Liver (tissue), 9 donors: ENCODE results near the gene CORO2B. TPM values are rescaled to one million over a fixed set of nuclear protein-coding genes. Genes with fewer than 3 reads are reported as not detected.

ENCODE experiments used
- DNase-seq: peaks from one replicate; pipeline ENCODE4 v3.0.0-alpha.2; 2017; ENCODE audit warnings: low spot score
- H3K27ac ChIP-seq, 2 donors: one replicate each; pipeline ENCODE4 v1.7.0; 2013; ENCODE audit warnings: inconsistent platforms in 2 of 2, low read length in 2 of 2, control low read depth in 1 of 2, low read depth in 1 of 2, mild to moderate bottlenecking in 1 of 2
- H3K27me3 ChIP-seq, 4 donors: one replicate each; pipeline versions ENCODE4 v1.6.1 to v1.7.0; 2013; ENCODE audit warnings: low read length in 3 of 4, inconsistent platforms in 1 of 4, mild to moderate bottlenecking in 1 of 4, moderate library complexity in 1 of 4; ENCODE audit not compliant: control insufficient read depth in 4 of 4, insufficient read depth in 4 of 4
- H3K36me3 ChIP-seq, 4 donors: one replicate each; pipeline versions ENCODE4 v1.6.1 to v1.7.0; 2013; ENCODE audit warnings: low read length in 3 of 4, mild to moderate bottlenecking in 3 of 4, low read depth in 1 of 4, moderate library complexity in 1 of 4; ENCODE audit not compliant: control insufficient read depth in 4 of 4, insufficient read depth in 3 of 4
- H3K4me1 ChIP-seq, 4 donors: one replicate each; pipeline versions ENCODE4 v1.6.1 to v1.7.0; 2013; ENCODE audit warnings: low read length in 3 of 4, mild to moderate bottlenecking in 3 of 4, moderate library complexity in 1 of 4; ENCODE audit not compliant: control insufficient read depth in 4 of 4, insufficient read depth in 4 of 4
- H3K4me3 ChIP-seq, 3 donors: one replicate each; pipeline versions ENCODE4 v1.6.1 to v1.7.0; 2013; ENCODE audit warnings: low read length in 3 of 3, control low read depth in 1 of 3, low read depth in 1 of 3, mild to moderate bottlenecking in 1 of 3
- H3K9ac ChIP-seq, 2 donors: one replicate each; pipeline ENCODE4 v1.7.0; 2013; ENCODE audit warnings: low read length in 2 of 2, mild to moderate bottlenecking in 2 of 2, moderate library complexity in 2 of 2, control low read depth in 1 of 2, low read depth in 1 of 2
- H3K9me3 ChIP-seq, 4 donors: one replicate each; pipeline versions ENCODE4 v1.6.1 to v1.7.0; 2013; ENCODE audit warnings: low read length in 3 of 4; ENCODE audit not compliant: control insufficient read depth in 4 of 4
- EGR1 ChIP-seq, 2 donors: IDR thresholded peaks; 2 replicates each; pipeline ENCODE4 v1.6.1; 2016 to 2018; ENCODE audit warnings: antibody characterized with exemption in 2 of 2, low read depth in 2 of 2
- FOXA1 ChIP-seq: IDR thresholded peaks from 2 replicates; pipeline ENCODE4 v1.6.1; 2016; ENCODE audit warnings: antibody characterized with exemption
- FOXA2 ChIP-seq: IDR thresholded peaks from 2 replicates; pipeline ENCODE4 v1.6.1; 2016; ENCODE audit warnings: antibody characterized with exemption
- GABPA ChIP-seq, 2 donors: IDR thresholded peaks in 1 of 2; conservative IDR thresholded peaks in 1 of 2; 2 replicates each; pipeline ENCODE4 v1.6.1; 2016; ENCODE audit warnings: antibody characterized with exemption in 2 of 2, mild to moderate bottlenecking in 1 of 2, moderate library complexity in 1 of 2
- HNF4A ChIP-seq, 2 donors: conservative IDR thresholded peaks; 2 replicates each; pipeline ENCODE4 v1.6.1; 2016; ENCODE audit warnings: antibody characterized with exemption in 2 of 2, mild to moderate bottlenecking in 2 of 2
- HNF4G ChIP-seq: IDR thresholded peaks from 2 replicates; pipeline ENCODE4 v1.6.1; 2016; ENCODE audit warnings: antibody characterized with exemption
- JUND ChIP-seq, 2 donors: IDR thresholded peaks; 2 replicates each; pipeline ENCODE4 v1.6.1; 2016; ENCODE audit warnings: antibody characterized with exemption in 2 of 2
- NR2F2 ChIP-seq: IDR thresholded peaks from 2 replicates; pipeline ENCODE4 v1.6.1; 2016; ENCODE audit warnings: antibody characterized with exemption
- RAD21 ChIP-seq, 2 donors: IDR thresholded peaks; 2 replicates each; pipeline ENCODE4 v1.6.1; 2016; ENCODE audit warnings: antibody characterized with exemption in 2 of 2, mild to moderate bottlenecking in 2 of 2
- SP1 ChIP-seq: IDR thresholded peaks from 2 replicates; pipeline ENCODE4 v1.6.1; 2018; ENCODE audit warnings: antibody characterized with exemption, mild to moderate bottlenecking
- TAF1 ChIP-seq: conservative IDR thresholded peaks from 2 replicates; pipeline ENCODE4 v1.6.1; 2016; ENCODE audit warnings: antibody characterized with exemption, mild to moderate bottlenecking
- YY1 ChIP-seq: IDR thresholded peaks from 2 replicates; pipeline ENCODE4 v1.6.1; 2016; ENCODE audit warnings: antibody characterized with exemption, mild to moderate bottlenecking
- WGBS: extraction: QIAGEN DNeasy Blood & Tissue Kit; methylation state at CpG from one replicate; pipeline ENCODE4 v1.1.7; 2013; 5-methylcytosine and 5-hydroxymethylcytosine counted together
- polyA plus RNA-seq, 2 donors: library from polyadenylated mRNA; stranded (reverse) in 1 of 2; unstranded in 1 of 2; fragments of 200-250 nt in 1 of 2; fragments of >200 nt in 1 of 2; fragmentation: Nextera tagmentation in 1 of 2; extraction: Ambion mirVana in 1 of 2; gene quantifications; one replicate each; pipeline versions ENCODE4 v1.2.1 to v1.2.3, GENCODE V29; 2013 to 2015
- total RNA-seq, 2 donors: library from RNA; depleted of rRNA; stranded (reverse); fragments of >200 nt; gene quantifications; one replicate each; pipeline ENCODE4 v1.2.3, GENCODE V29; 2014
- TF ChIP-seq, protein P1 (sequence below): IDR thresholded peaks from 2 replicates; pipeline ENCODE4 v1.6.1; 2016; ENCODE audit warnings: antibody characterized with exemption, mild to moderate bottlenecking
- TF ChIP-seq, protein P2 (sequence below): IDR thresholded peaks from 2 replicates; pipeline ENCODE4 v1.6.1; 2016; ENCODE audit warnings: antibody characterized with exemption
- TF ChIP-seq, protein P3 (sequence below): fragments of 150-350 bp; IDR thresholded peaks from 2 replicates; pipeline ENCODE4 v1.5.1; 2017; ENCODE audit warnings: improper control_type of control experiment, low read depth, low read length; ENCODE audit not compliant: missing input control
- TF ChIP-seq, protein P4 (sequence below): IDR thresholded peaks from 2 replicates; pipeline ENCODE4 v1.6.1; 2016; ENCODE audit warnings: antibody characterized with exemption
- TF ChIP-seq, protein P5 (sequence below): IDR thresholded peaks from 2 replicates; pipeline ENCODE4 v1.6.1; 2016; ENCODE audit warnings: antibody characterized with exemption
- donor health status: healthy.
- donor health status: healthy.
- donor health status: healthy.
- donor health status: healthy.
- donor health status: healthy.

CORO2B gene
- total and polyA plus RNA-seq, 4 donors, result 0.15 to 0.65 (median 0.52) TPM

DNA sequence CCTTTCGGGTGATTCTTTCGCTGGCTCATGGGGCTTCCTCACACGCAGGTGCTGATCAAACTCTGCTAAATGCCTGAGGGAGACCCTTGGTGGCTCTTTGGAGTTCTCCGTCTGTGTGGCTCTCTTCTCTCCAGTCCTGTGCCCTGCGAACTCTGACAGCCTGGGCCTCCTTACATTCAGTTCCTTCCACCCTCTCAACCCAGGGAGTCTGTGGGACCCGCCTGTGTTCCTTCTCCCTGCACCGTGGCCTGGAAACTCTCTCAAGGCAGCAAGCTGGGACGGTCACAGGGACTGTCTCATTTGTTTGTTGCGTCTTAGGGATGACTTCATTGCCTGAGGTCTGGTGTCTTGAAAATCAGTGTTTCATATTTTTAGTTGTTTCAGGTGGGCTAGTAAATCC is 37.0 kb upstream of the CORO2B start:
- H3K27ac ChIP-seq, result no peak overlapping the region
- DNase-seq, result no peak
- TF ChIP-seq RAD21 (IDR thresholded peaks at IDR 0.05) (no peak), FOXA2 (no peak), HNF4A (conservative IDR thresholded peaks at IDR 0.05) (no peak), TAF1 (no peak)
- no peaks in the 10 kb centered on the region for H3K4me1 ChIP-seq
- no peaks in the 10 kb centered on the region for H3K36me3 ChIP-seq
- WGBS, result 87% methylated on average over 9 of the region's 9 CpGs
- H3K9ac ChIP-seq, result no peak overlapping the region
- no peak overlapping the region for H3K4me3 ChIP-seq
- peaks cover 0 to 3% (median 0%) of the 10 kb centered on the region in 4 donors for H3K27me3 ChIP-seq
- peaks cover 0 to 2% (median 0%) of the 10 kb centered on the region in 4 donors for H3K9me3 ChIP-seq

DNA sequence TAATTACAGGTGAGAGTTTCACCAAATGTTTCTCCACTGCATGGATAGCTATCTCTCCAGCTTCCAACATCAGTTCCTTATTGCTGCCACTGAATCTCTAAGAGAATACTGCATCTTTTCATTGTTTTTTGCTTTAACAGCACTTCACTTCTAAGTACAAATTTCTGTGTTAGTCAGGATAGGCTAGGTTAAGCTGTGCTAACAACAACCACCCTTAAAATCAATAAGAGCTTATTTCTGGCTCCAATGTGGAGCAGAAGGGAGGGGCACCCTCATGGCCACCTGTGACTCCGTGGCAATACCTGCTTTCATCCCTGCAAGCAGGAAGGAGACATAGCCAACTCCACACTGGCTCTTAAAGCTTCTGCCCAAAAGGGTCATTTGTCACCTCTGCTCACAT is 36.4 kb upstream of the CORO2B start:
- Histone ChIP-seq H3K27ac (no peak overlapping the region), H3K36me3 (no peaks in the 10 kb centered on the region), H3K4me1 (no peaks in the 10 kb centered on the region), H3K27me3 (peaks cover 0 to 3% (median 0%) of the 10 kb centered on the region in 4 donors), H3K4me3 (no peak overlapping the region), H3K9me3 (peaks cover 0 to 2% (median 0%) of the 10 kb centered on the region in 4 donors), H3K9ac (no peak overlapping the region)
- no peak for DNase-seq
- TF ChIP-seq FOXA1 (no peak), TAF1 (no peak), FOXA2 (no peak), YY1 (no peak), GABPA (IDR thresholded peaks at IDR 0.05 in 1 of 2, conservative IDR thresholded peaks at IDR 0.05 in 1 of 2) (no peak), NR2F2 (no peak), SP1 (no peak), HNF4G (no peak), RAD21 (IDR thresholded peaks at IDR 0.05) (no peak), EGR1 (IDR thresholded peaks at IDR 0.05; ENCODE audit: low read depth in 2 of 2) (no peak), JUND (IDR thresholded peaks at IDR 0.05) (no peak), HNF4A (conservative IDR thresholded peaks at IDR 0.05) (no peak)
- TF ChIP-seq, protein P1, sequence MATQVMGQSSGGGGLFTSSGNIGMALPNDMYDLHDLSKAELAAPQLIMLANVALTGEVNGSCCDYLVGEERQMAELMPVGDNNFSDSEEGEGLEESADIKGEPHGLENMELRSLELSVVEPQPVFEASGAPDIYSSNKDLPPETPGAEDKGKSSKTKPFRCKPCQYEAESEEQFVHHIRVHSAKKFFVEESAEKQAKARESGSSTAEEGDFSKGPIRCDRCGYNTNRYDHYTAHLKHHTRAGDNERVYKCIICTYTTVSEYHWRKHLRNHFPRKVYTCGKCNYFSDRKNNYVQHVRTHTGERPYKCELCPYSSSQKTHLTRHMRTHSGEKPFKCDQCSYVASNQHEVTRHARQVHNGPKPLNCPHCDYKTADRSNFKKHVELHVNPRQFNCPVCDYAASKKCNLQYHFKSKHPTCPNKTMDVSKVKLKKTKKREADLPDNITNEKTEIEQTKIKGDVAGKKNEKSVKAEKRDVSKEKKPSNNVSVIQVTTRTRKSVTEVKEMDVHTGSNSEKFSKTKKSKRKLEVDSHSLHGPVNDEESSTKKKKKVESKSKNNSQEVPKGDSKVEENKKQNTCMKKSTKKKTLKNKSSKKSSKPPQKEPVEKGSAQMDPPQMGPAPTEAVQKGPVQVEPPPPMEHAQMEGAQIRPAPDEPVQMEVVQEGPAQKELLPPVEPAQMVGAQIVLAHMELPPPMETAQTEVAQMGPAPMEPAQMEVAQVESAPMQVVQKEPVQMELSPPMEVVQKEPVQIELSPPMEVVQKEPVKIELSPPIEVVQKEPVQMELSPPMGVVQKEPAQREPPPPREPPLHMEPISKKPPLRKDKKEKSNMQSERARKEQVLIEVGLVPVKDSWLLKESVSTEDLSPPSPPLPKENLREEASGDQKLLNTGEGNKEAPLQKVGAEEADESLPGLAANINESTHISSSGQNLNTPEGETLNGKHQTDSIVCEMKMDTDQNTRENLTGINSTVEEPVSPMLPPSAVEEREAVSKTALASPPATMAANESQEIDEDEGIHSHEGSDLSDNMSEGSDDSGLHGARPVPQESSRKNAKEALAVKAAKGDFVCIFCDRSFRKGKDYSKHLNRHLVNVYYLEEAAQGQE, result no peak
- TF ChIP-seq, protein P2, sequence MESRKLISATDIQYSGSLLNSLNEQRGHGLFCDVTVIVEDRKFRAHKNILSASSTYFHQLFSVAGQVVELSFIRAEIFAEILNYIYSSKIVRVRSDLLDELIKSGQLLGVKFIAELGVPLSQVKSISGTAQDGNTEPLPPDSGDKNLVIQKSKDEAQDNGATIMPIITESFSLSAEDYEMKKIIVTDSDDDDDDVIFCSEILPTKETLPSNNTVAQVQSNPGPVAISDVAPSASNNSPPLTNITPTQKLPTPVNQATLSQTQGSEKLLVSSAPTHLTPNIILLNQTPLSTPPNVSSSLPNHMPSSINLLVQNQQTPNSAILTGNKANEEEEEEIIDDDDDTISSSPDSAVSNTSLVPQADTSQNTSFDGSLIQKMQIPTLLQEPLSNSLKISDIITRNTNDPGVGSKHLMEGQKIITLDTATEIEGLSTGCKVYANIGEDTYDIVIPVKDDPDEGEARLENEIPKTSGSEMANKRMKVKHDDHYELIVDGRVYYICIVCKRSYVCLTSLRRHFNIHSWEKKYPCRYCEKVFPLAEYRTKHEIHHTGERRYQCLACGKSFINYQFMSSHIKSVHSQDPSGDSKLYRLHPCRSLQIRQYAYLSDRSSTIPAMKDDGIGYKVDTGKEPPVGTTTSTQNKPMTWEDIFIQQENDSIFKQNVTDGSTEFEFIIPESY, result no peak
- TF ChIP-seq, protein P3, sequence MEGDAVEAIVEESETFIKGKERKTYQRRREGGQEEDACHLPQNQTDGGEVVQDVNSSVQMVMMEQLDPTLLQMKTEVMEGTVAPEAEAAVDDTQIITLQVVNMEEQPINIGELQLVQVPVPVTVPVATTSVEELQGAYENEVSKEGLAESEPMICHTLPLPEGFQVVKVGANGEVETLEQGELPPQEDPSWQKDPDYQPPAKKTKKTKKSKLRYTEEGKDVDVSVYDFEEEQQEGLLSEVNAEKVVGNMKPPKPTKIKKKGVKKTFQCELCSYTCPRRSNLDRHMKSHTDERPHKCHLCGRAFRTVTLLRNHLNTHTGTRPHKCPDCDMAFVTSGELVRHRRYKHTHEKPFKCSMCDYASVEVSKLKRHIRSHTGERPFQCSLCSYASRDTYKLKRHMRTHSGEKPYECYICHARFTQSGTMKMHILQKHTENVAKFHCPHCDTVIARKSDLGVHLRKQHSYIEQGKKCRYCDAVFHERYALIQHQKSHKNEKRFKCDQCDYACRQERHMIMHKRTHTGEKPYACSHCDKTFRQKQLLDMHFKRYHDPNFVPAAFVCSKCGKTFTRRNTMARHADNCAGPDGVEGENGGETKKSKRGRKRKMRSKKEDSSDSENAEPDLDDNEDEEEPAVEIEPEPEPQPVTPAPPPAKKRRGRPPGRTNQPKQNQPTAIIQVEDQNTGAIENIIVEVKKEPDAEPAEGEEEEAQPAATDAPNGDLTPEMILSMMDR, result no peak
- TF ChIP-seq, protein P4, sequence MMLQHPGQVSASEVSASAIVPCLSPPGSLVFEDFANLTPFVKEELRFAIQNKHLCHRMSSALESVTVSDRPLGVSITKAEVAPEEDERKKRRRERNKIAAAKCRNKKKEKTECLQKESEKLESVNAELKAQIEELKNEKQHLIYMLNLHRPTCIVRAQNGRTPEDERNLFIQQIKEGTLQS, result no peak
- TF ChIP-seq, protein P5, sequence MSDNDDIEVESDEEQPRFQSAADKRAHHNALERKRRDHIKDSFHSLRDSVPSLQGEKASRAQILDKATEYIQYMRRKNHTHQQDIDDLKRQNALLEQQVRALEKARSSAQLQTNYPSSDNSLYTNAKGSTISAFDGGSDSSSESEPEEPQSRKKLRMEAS, result no peak
- 71% methylated on average over 1 of the region's 1 CpG for WGBS
